H1 (cell line): ENCODE data around the gene FAHD1. TPM values are rescaled to one million over a fixed set of nuclear protein-coding genes. Genes with fewer than 3 reads are reported as not detected.

Experiments used
- CTCF ChIA-PET: fragments of 300-600 bp; sonication (Branson Sonifier 250); formaldehyde crosslinking; loops from one replicate; lab custom pipeline; 2021; ENCODE audit not compliant: partially characterized antibody; lab: Charles Lee
- POLR2A ChIA-PET: fragments of 300-600 bp; sonication (Branson Sonifier 250); formaldehyde crosslinking; loops from one replicate; lab custom pipeline; 2021; ENCODE audit warnings: inconsistent platforms; ENCODE audit not compliant: partially characterized antibody; lab: Charles Lee
- DNase-seq, 2 experiments: peaks; one replicate each; pipeline versions ENCODE4 v3.0.0 to v3.0.0-alpha.2; 2010 to 2022; ENCODE audit warnings: low spot score in 2 of 2, low read depth in 1 of 2, mixed read lengths in 1 of 2
- FAIRE-seq: peaks from 2 replicates; lab custom pipeline; 2011; peaks lifted over from hg19 to GRCh38; lab: Jason Lieb, UNC
- H2AFZ ChIP-seq: 2 replicates; pipeline ENCODE4 v1.8.1; 2012; ENCODE audit warnings: low read length, inconsistent platforms
- H2AK5ac ChIP-seq: 2 replicates; pipeline ENCODE4 v1.6.1; 2013; ENCODE audit warnings: low read depth, low read length
- H2BK120ac ChIP-seq: replicated peaks from 2 replicates; pipeline ENCODE3; 2013; ENCODE audit warnings: low read depth, low read length, inconsistent platforms
- H2BK12ac ChIP-seq: 2 replicates; pipeline ENCODE4 v1.6.1; 2013; ENCODE audit warnings: low read depth, low read length
- H2BK15ac ChIP-seq: 2 replicates; pipeline ENCODE4 v1.6.1; 2013; ENCODE audit warnings: low read length
- H2BK20ac ChIP-seq: 2 replicates; pipeline ENCODE4 v1.6.1; 2013; ENCODE audit warnings: low read length
- H2BK5ac ChIP-seq: 2 replicates; pipeline ENCODE4 v1.6.1; 2013; ENCODE audit warnings: low read depth, low read length
- H3K14ac ChIP-seq: 2 replicates; pipeline ENCODE4 v1.6.1; 2013; ENCODE audit warnings: inconsistent platforms; ENCODE audit not compliant: insufficient read length
- H3K18ac ChIP-seq: 2 replicates; pipeline ENCODE4 v1.6.1; 2013; ENCODE audit warnings: low read length; ENCODE audit errors: extremely low read depth
- H3K23ac ChIP-seq: 2 replicates; pipeline ENCODE4 v1.6.1; 2013; ENCODE audit warnings: inconsistent platforms; ENCODE audit not compliant: insufficient read length
- H3K23me2 ChIP-seq: 2 replicates; pipeline ENCODE4 v1.6.1; 2013; ENCODE audit warnings: low read depth, low read length
- H3K27ac ChIP-seq: 2 replicates; pipeline ENCODE4 v1.6.1; 2011; ENCODE audit warnings: low read depth, low read length, inconsistent platforms
- H3K27me3 ChIP-seq, 4 experiments: replicated peaks in 1 of 4; 1 replicate in 1 of 4; 2 replicates in 3 of 4; pipeline versions ENCODE4 v1.6.1 to v1.8.1; 2011 to 2013; ENCODE audit warnings: low read length in 3 of 4, mild to moderate bottlenecking in 3 of 4, inconsistent platforms in 2 of 4, mixed read lengths in 2 of 4, moderate library complexity in 1 of 4; ENCODE audit not compliant: control insufficient read depth in 3 of 4, insufficient read depth in 3 of 4; ENCODE audit errors: extremely low read depth in 1 of 4
- H3K36me3 ChIP-seq, 4 experiments: 2 replicates each; pipeline versions ENCODE4 v1.6.1 to v1.8.1; 2011 to 2013; ENCODE audit warnings: mild to moderate bottlenecking in 4 of 4, low read length in 3 of 4, moderate library complexity in 2 of 4, control low read depth in 1 of 4, inconsistent platforms in 1 of 4; ENCODE audit not compliant: insufficient read depth in 4 of 4, control insufficient read depth in 2 of 4
- H3K4ac ChIP-seq: replicated peaks from 2 replicates; pipeline ENCODE3; 2013; ENCODE audit warnings: low read length, low read depth, mixed read lengths, inconsistent platforms; ENCODE audit not compliant: insufficient read length
- H3K4me1 ChIP-seq, 4 experiments: replicated peaks in 1 of 4; 1 replicate in 1 of 4; 2 replicates in 3 of 4; pipeline versions ENCODE4 v1.6.1 to v1.8.1; 2011 to 2013; ENCODE audit warnings: low read length in 3 of 4, inconsistent platforms in 2 of 4, mixed read lengths in 1 of 4; ENCODE audit not compliant: insufficient read depth in 4 of 4, control insufficient read depth in 3 of 4
- H3K4me2 ChIP-seq, 2 experiments: 2 replicates each; pipeline versions ENCODE4 v1.6.1 to v1.8.1; 2011 to 2013; ENCODE audit warnings: low read depth in 2 of 2, low read length in 2 of 2, control low read depth in 1 of 2, inconsistent platforms in 1 of 2, mild to moderate bottlenecking in 1 of 2; ENCODE audit not compliant: insufficient read depth in 1 of 2
- H3K4me3 ChIP-seq, 4 experiments: fragments of 200-600, 300-600 bp in 1 of 4; sonication (generic), shearing (Covaris generic), sonication (Bioruptor Twin) in 1 of 4; 2 replicates each; pipeline versions ENCODE4 v1.5.1 to v1.8.1; 2011 to 2016; ENCODE audit warnings: low read length in 4 of 4, low read depth in 3 of 4, control low read depth in 2 of 4, inconsistent platforms in 2 of 4, mild to moderate bottlenecking in 2 of 4, mixed read lengths in 1 of 4, moderate library complexity in 1 of 4; ENCODE audit not compliant: insufficient read depth in 2 of 4; ENCODE audit errors: extremely low read depth in 1 of 4
- H3K56ac ChIP-seq: replicated peaks from 2 replicates; pipeline ENCODE3; 2013; ENCODE audit warnings: low read depth, mild to moderate bottlenecking, mixed read lengths, low read length, inconsistent platforms; ENCODE audit not compliant: insufficient read length
- H3K79me1 ChIP-seq: 2 replicates; pipeline ENCODE4 v1.6.1; 2013; ENCODE audit warnings: low read depth, low read length, control low read depth
- H3K79me2 ChIP-seq, 2 experiments: 2 replicates each; pipeline versions ENCODE4 v1.6.1 to v1.8.1; 2012 to 2013; ENCODE audit warnings: low read length in 2 of 2, mild to moderate bottlenecking in 2 of 2, inconsistent platforms in 1 of 2; ENCODE audit not compliant: insufficient read depth in 2 of 2, control insufficient read depth in 1 of 2
- H3K9ac ChIP-seq, 4 experiments: replicated peaks in 1 of 4; 1 replicate in 1 of 4; 2 replicates in 3 of 4; pipeline versions ENCODE4 v1.6.1 to v1.8.1; 2011 to 2013; ENCODE audit warnings: low read depth in 3 of 4, low read length in 3 of 4, control low read depth in 2 of 4, mild to moderate bottlenecking in 2 of 4, moderate library complexity in 2 of 4, inconsistent platforms in 1 of 4; ENCODE audit errors: extremely low read depth in 1 of 4
- H3K9me3 ChIP-seq, 2 experiments: 2 replicates each; pipeline versions ENCODE4 v1.6.1 to v1.8.1; 2012 to 2013; ENCODE audit warnings: mild to moderate bottlenecking in 2 of 2, moderate library complexity in 2 of 2, control low read depth in 1 of 2, inconsistent platforms in 1 of 2, low read depth in 1 of 2, low read length in 1 of 2, mixed read lengths in 1 of 2; ENCODE audit not compliant: insufficient read depth in 2 of 2
- H4K20me1 ChIP-seq, 2 experiments: replicated peaks in 1 of 2; 2 replicates each; pipeline versions ENCODE3 to v1.8.1; 2011 to 2013; ENCODE audit warnings: inconsistent platforms in 2 of 2, low read length in 2 of 2, mild to moderate bottlenecking in 1 of 2; ENCODE audit not compliant: insufficient read depth in 2 of 2, control insufficient read depth in 1 of 2
- H4K5ac ChIP-seq: 2 replicates; pipeline ENCODE4 v1.6.1; 2013; ENCODE audit warnings: low read length, low read depth, mixed read lengths, inconsistent platforms; ENCODE audit not compliant: insufficient read length
- H4K8ac ChIP-seq: 2 replicates; pipeline ENCODE4 v1.8.0; 2013; ENCODE audit warnings: mild to moderate bottlenecking, moderate library complexity, low read length, inconsistent platforms; ENCODE audit not compliant: insufficient read depth; ENCODE audit errors: extremely low read depth
- H4K91ac ChIP-seq: replicated peaks from 2 replicates; pipeline ENCODE3; 2013; ENCODE audit warnings: low read length, mixed read lengths, inconsistent platforms; ENCODE audit not compliant: insufficient read length
- BACH1 ChIP-seq: IDR thresholded peaks from 2 replicates; pipeline ENCODE4 v1.6.1; 2012; ENCODE audit warnings: low read length, improper control_type of control experiment
- GABPA ChIP-seq: IDR thresholded peaks from 2 replicates; pipeline ENCODE4 v1.6.1; 2011; ENCODE audit warnings: mild to moderate bottlenecking, low read length, moderate library complexity, borderline replicate concordance; ENCODE audit not compliant: insufficient read depth
- WGBS, 2 experiments: shearing (Covaris generic) in 1 of 2; methylation state at CpG; one replicate each; pipeline versions ENCODE4 v1.1.6 to v1.1.7; 2013 to 2015; ENCODE audit warnings: low lambda C conversion rate in 2 of 2, mixed read lengths in 2 of 2, inconsistent platforms in 1 of 2, low coverage in 1 of 2, missing lambda C conversion rate in 1 of 2; ENCODE audit not compliant: insufficient replicate concordance in 2 of 2, insufficient coverage in 1 of 2, insufficient read length in 1 of 2; ENCODE audit errors: extremely low coverage in 1 of 2, missing lambda C conversion rate in 1 of 2; 5-methylcytosine and 5-hydroxymethylcytosine counted together
- polyA plus RNA-seq, 7 experiments: library from polyadenylated mRNA; depleted of rRNA in 3 of 7; stranded (reverse) in 5 of 7; unstranded in 2 of 7; fragments of >200 nt in 5 of 7; fragments of 200-250 nt in 2 of 7; gene quantifications; 1 replicate in 5 of 7; 2 replicates in 1 of 7; 4 replicates in 1 of 7; pipeline versions ENCODE4 v1.2.1 to v1.2.3, GENCODE V29; 2011 to 2013; ENCODE audit warnings: missing spikeins in 2 of 7, mixed read lengths in 2 of 7
- total RNA-seq: library from RNA; stranded (reverse); fragmentation: NEBNext Ultra II Directional; extraction: Animal tissue kit (Norgen Biotek cat#: 25700); gene quantifications from 2 replicates; pipeline ENCODE4 v1.2.1, GENCODE V29; 2021

The FAHD1 gene
- total and polyA plus RNA-seq, 2 of the 8 experiments (the other 6 are each of a cell fraction or from before 2014, with no cell fraction given), result 20.4 to 31.9 TPM

- H2BK120ac ChIP-seq, result no peak overlapping the region
- H3K4me3 ChIP-seq, result no peak overlapping the region
- WGBS, 2 experiments, result 85% methylated on average over 15 of the region's 15 CpGs; no CpG with 5 or more reads in 1 of the 2 experiments
- H4K91ac ChIP-seq, result no peak overlapping the region
- H3K14ac ChIP-seq, result no peak overlapping the region
- H2BK15ac ChIP-seq, result no peak overlapping the region
- no peaks in the 10 kb centered on the region for H3K23me2 ChIP-seq
- H3K4me1 ChIP-seq, result no peaks in the 10 kb centered on the region
- peaks cover 9% of the 10 kb centered on the region for H3K79me1 ChIP-seq
- H3K56ac ChIP-seq, result no peak overlapping the region
- no peak overlapping the region for H2BK5ac ChIP-seq
- POLR2A ChIA-PET, result interaction anchor here (1.4 to 4.2 kb wide), 2 partner anchors 11 to 15 kb away, joined by 3 to 26 read pairs; no protein-coding TSS in a partner anchor
- H3K27me3 ChIP-seq, result no peaks in the 10 kb centered on the region
- no peak overlapping the region for H4K8ac ChIP-seq
- no peak overlapping the region for H2BK12ac ChIP-seq
- DNase-seq, result no peak
- no peak overlapping the region for H4K5ac ChIP-seq
- H2AFZ ChIP-seq, result no peak overlapping the region
- H3K27ac ChIP-seq, result no peak overlapping the region
- peaks cover 0 to 16% of the 10 kb centered on the region in 2 experiments; a peak in 2 of 4 replicates for H3K79me2 ChIP-seq
- no peak overlapping the region for H3K4ac ChIP-seq
- CTCF ChIA-PET, result interaction anchor here (0.5 kb wide), 1 partner anchor 1047 kb away, joined by 3 read pairs; no protein-coding TSS in a partner anchor
- no peak overlapping the region for H2BK20ac ChIP-seq
- H3K36me3 ChIP-seq, result peaks cover 0 to 44% (median 2%) of the 10 kb centered on the region in 4 experiments; a peak in 4 of 8 replicates
- peaks cover 13 to 15% of the 10 kb centered on the region in 2 experiments for H4K20me1 ChIP-seq
- H3K23ac ChIP-seq, result no peak overlapping the region
- TF ChIP-seq BACH1 (no peak), GABPA (no peak)
- no peak overlapping the region for H2AK5ac ChIP-seq
- no peak overlapping the region for H3K18ac ChIP-seq
- no peak for FAIRE-seq
- no peak overlapping the region for H3K9ac ChIP-seq
- H3K9me3 ChIP-seq, result no peaks in the 10 kb centered on the region; a peak in 1 of 4 replicates
- H3K4me2 ChIP-seq, result no peak overlapping the region
These were observed 36.8 kb upstream of the FAHD1 start for GRCh38 chr16:1790261-1790610.
